Testis (tissue), 3 donors: ENCODE measurements around the gene SLC6A12. TPM values are rescaled to one million over a fixed set of nuclear protein-coding genes. Genes with fewer than 3 reads are reported as not detected.
A peak's percentile ranks its signal among the peaks of the same experiment; 100 is the strongest.

ENCODE experiments used
- DNase-seq: peaks from one replicate; pipeline ENCODE4 v3.0.0-alpha.2; 2019
- H3K27ac ChIP-seq, 2 donors: fragments of 200-600 bp; sonication (generic); one replicate each; pipeline ENCODE4 v1.5.1; 2019
- H3K27me3 ChIP-seq: fragments of 200-600 bp; sonication (generic); one replicate; pipeline ENCODE4 v1.5.1; 2019
- H3K36me3 ChIP-seq: fragments of 200-600 bp; sonication (generic); one replicate; pipeline ENCODE4 v1.5.1; 2017; ENCODE audit warnings: low read depth; ENCODE audit errors: missing control alignments
- H3K4me1 ChIP-seq: fragments of 200-600 bp; sonication (generic); one replicate; pipeline ENCODE4 v1.5.1; 2019
- H3K4me3 ChIP-seq, 2 donors: fragments of 200-600 bp; sonication (generic); one replicate each; pipeline ENCODE4 v1.5.1; 2017 to 2019
- H3K9me3 ChIP-seq: fragments of 200-600 bp; sonication (generic); one replicate; pipeline ENCODE4 v1.5.1; 2017
- CTCF ChIP-seq, 3 experiments: fragments of 450-650 bp in 2 of 3; fragments of 200-600 bp in 1 of 3; sonication (generic) in 1 of 3; IDR thresholded peaks; one replicate each; pipeline ENCODE4 v1.5.1; 2016 to 2019; ENCODE audit warnings: antibody characterized with exemption in 3 of 3, mild to moderate bottlenecking in 2 of 3, moderate library complexity in 1 of 3
- POLR2A ChIP-seq: fragments of 450-650 bp; IDR thresholded peaks from one replicate; pipeline ENCODE4 v1.6.1; 2017; ENCODE audit warnings: antibody characterized with exemption, mild to moderate bottlenecking, moderate library complexity
- WGBS, 2 donors: methylation state at CpG; one replicate each; pipeline ENCODE4 v1.1.5; 2018; 5-methylcytosine and 5-hydroxymethylcytosine counted together
- intact Hi-C: fragments of 100-400 bp; cut with DNase I; formaldehyde crosslinking; loops from one replicate; pipeline ENCODE4 v1.15.1; 2023; ENCODE audit warnings: low total_unique reads
- polyA plus RNA-seq: library from polyadenylated mRNA; stranded (reverse); fragments of 350-450 nt; fragmentation: Illumina TruSeq; extraction: RNeasy Lipid Tissue Mini Kit (QIAGEN cat#74804); gene quantifications from one replicate; pipeline ENCODE4 v1.2.3, GENCODE V29; 2014; ENCODE audit warnings: low read depth, low replicate concordance; ENCODE audit not compliant: insufficient read depth
- total RNA-seq, 2 donors: library from RNA; depleted of rRNA; stranded (reverse); fragments of >200 nt; gene quantifications; one replicate each; pipeline ENCODE4 v1.2.3, GENCODE V29; 2016

The SLC6A12 gene
- total and polyA plus RNA-seq, 3 donors from 2014 or later: 3.8 to 12.5 (median 6.4) TPM

GRCh38 chr12:174124-174523, 39.8 kb downstream of the SLC6A12 start:
- DNase-seq: peak; percentile 50
- peaks cover 71% of the 10 kb centered on the region for H3K4me1 ChIP-seq
- intact Hi-C loops: no loop called here
- no peaks in the 10 kb centered on the region for H3K27me3 ChIP-seq
- no peaks in the 10 kb centered on the region for H3K36me3 ChIP-seq
- TF ChIP-seq POLR2A (no peak), CTCF (IDR thresholded peaks at IDR 0.05) (no peak)
- WGBS, 2 donors: 47 to 60% methylated on average over 2 to 6 of the region's 6 CpGs
- H3K27ac ChIP-seq: peak overlapping the region; percentile 19 to 64
- H3K9me3 ChIP-seq: no peaks in the 10 kb centered on the region
- no peak overlapping the region for H3K4me3 ChIP-seq

DNA sequence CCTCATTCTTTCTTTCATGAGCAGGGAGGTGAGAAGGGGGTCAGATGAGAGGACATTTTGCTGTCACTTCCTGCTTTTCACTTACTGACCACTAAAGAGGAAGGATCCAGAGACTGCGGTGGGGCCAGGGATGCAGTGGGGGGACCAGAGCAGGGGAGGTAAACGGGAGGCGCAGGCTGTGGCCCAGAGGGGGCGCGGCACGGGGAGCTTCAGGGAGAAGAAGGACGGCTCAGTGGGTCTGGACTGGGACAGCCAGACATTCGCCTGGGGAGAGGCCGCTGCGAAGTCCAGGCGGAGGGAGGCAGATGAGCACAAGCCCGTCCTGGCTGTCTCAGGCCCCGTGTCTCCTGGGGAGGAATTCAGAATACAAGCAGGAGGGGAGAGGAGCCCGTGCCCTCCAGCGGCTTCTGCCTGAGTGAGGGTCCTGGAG, 41.2 kb downstream of the SLC6A12 start:
- TF ChIP-seq POLR2A: no peak
- Histone ChIP-seq H3K9me3 (no peaks in the 10 kb centered on the region), H3K27ac (peak overlapping the region in 1 of 2 donors; percentile 50), H3K4me3 (no peak overlapping the region), H3K36me3 (no peaks in the 10 kb centered on the region), H3K4me1 (peaks cover 67% of the 10 kb centered on the region), H3K27me3 (no peaks in the 10 kb centered on the region)
- DNase-seq: no peak
- intact Hi-C loops: no loop called here
- WGBS, 2 donors: 69 to 87% methylated on average over 15 of the region's 15 CpGs

- H3K4me1 ChIP-seq: peaks cover 59% of the 10 kb centered on the region
- H3K9me3 ChIP-seq: no peaks in the 10 kb centered on the region
- peak overlapping the region in 1 of 2 donors; percentile 50 for H3K27ac ChIP-seq
- no peak overlapping the region for H3K4me3 ChIP-seq
- TF ChIP-seq CTCF (IDR thresholded peaks at IDR 0.05): no peak
- no peak for TF ChIP-seq POLR2A
- H3K27me3 ChIP-seq: no peaks in the 10 kb centered on the region
- intact Hi-C loops: no loop called here
- 59 to 65% methylated on average over 16 to 18 of the region's 18 CpGs for WGBS, 2 donors
- peak; percentile 94 for DNase-seq
- H3K36me3 ChIP-seq: no peaks in the 10 kb centered on the region
These were observed 41.9 kb downstream of the SLC6A12 start for GRCh38 chr12:171743-172676.

DNA sequence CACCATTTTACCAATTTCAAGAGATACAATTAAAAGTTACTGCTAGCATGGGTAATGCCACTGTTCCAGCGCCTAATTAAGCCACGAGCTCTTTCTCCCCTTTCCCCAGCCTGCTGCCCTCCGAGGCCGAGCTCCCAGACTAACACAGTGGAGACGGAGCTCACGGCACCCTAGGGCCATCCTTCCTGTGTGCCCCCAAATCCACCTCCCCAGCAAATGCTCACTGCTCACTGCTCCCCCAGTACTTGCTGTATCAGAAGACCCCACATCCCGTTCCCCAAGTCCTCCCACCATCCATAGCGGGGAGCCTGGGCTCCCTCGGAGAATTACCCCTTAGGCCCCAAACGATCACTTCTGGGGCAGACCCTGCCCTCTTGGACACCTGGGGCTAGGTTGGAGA, 42.7 kb downstream of the SLC6A12 start:
- intact Hi-C loops: no loop called here
- Histone ChIP-seq H3K4me1 (peaks cover 52% of the 10 kb centered on the region), H3K27me3 (no peaks in the 10 kb centered on the region), H3K4me3 (no peak overlapping the region), H3K9me3 (no peaks in the 10 kb centered on the region), H3K36me3 (no peaks in the 10 kb centered on the region), H3K27ac (no peak overlapping the region)
- no peak for TF ChIP-seq CTCF (IDR thresholded peaks at IDR 0.05)
- no peak for TF ChIP-seq POLR2A
- DNase-seq: no peak
- WGBS, 2 donors: 84 to 87% methylated on average over 9 to 10 of the region's 10 CpGs

GRCh38 chr12:170371-171225, 43.4 kb downstream of the SLC6A12 start:
- Histone ChIP-seq H3K9me3 (no peaks in the 10 kb centered on the region), H3K27me3 (no peaks in the 10 kb centered on the region), H3K4me1 (peaks cover 45% of the 10 kb centered on the region), H3K36me3 (no peaks in the 10 kb centered on the region), H3K27ac (no peak overlapping the region), H3K4me3 (no peak overlapping the region)
- TF ChIP-seq CTCF (IDR thresholded peaks at IDR 0.05) (no peak), POLR2A (no peak)
- intact Hi-C loops: no loop called here
- 86 to 89% methylated on average over 22 to 29 of the region's 29 CpGs for WGBS, 2 donors
- no peak for DNase-seq
